NT2/D1 (cell line): ENCODE measurements around the gene ARHGEF2.

Source experiments
- SUZ12 ChIP-seq: IDR thresholded peaks from 2 replicates; pipeline ENCODE4 v1.6.1; 2011; ENCODE audit not compliant: insufficient read length, insufficient read depth; ENCODE audit errors: extremely low read depth
- ZNF274 ChIP-seq: IDR thresholded peaks from 2 replicates; pipeline ENCODE4 v1.6.1; 2011; ENCODE audit warnings: mild to moderate bottlenecking, low read depth, low read length

DNA sequence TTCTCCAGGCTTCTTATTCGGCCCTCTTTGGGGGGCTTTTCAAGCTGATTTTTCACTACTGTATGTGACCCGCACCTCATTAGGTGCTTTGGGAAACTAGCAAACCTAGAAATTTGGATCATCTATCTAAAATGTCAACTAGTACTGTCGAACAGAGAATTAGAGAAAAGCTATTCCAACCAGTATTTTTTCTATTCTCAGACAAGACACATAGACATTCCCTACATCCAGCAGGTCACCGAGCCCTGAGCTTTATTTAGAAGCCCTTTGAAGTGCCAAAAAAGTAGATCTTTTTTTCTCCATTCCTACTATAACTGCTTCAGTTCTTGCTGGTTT lies 42.7 kb upstream of the ARHGEF2 start:
- no peak for TF ChIP-seq ZNF274
- no peak for TF ChIP-seq SUZ12
